22Rv1 (cell line): Measurements from ENCODE around the gene HSD11B1.

ENCODE experiments used
- CTCF ChIP-seq: fragments of 450-650 bp; IDR thresholded peaks from 2 replicates; pipeline ENCODE4 v1.5.1; 2017; ENCODE audit warnings: mild to moderate bottlenecking
- ZFX ChIP-seq: fragments of 450-650 bp; IDR thresholded peaks from 2 replicates; pipeline ENCODE4 v1.6.1; 2017; ENCODE audit warnings: antibody characterized with exemption, borderline replicate concordance

DNA sequence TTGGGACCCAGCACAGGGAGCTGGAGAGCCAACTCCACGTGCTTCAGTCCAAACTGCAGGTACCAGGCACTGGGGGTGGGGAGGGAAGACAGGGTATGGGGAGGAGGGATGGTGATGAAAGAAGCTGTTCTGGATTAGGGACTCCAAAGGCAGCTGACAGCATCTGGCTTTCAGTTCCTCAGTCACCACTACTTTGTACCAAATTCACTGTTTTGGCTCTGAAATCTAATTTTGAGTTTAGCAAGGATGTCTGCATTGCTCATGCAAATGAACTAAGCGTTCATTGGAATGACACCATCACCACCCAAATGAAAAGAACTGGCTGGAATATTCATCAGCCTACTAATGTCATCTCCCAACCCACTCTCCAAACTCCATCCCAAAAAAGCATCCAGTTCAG is 71.0 kb downstream of the HSD11B1 start:
- no peak for TF ChIP-seq CTCF
- no peak for TF ChIP-seq ZFX
